Measurements from ENCODE around the gene CHMP1A. TPM values are rescaled to one million over a fixed set of nuclear protein-coding genes. Genes with fewer than 3 reads are reported as not detected.
"Not testable (repeated sequence)": the region's sequence is repeated elsewhere in the genome, so short reads cannot be mapped to it uniquely, and the experiment has no call there.

The CHMP1A gene
- 42.9 TPM for polyA plus RNA-seq (2013, experiment 1 of 2)
- 41.2 TPM for polyA plus RNA-seq (2013, experiment 2 of 2)

- Histone ChIP-seq H3K9ac (ENCODE audit: low read depth, low read length) (peak within 1 kb of the TSS; percentile 89), H3K27ac (ENCODE audit: low read depth, low read length) (peak within 1 kb of the TSS; percentile 62; the same call in 1 of the 2 replicates), H3K9me3 (ENCODE audit: insufficient read depth, low read depth, low read length) (no peaks in the 10 kb centered on the region), H3K27me3 (ENCODE audit: insufficient read depth, low read length) (no peaks in the 10 kb centered on the region), H3K4me3 (ENCODE audit: low read length) (peak within 1 kb of the TSS; percentile 95), H3K4me1 (ENCODE audit: insufficient read depth, low read length) (no peaks in the 10 kb centered on the region), H3K36me3 (ENCODE audit: insufficient read depth, low read length) (peaks cover 32% of the 10 kb centered on the region)
- WGBS = under 1% methylated on average over 99 of the region's 99 CpGs
Measured at GRCh38 chr16:89657442-89658220, at the start of gene CHMP1A, which contains the start of gene SPATA33. TSS of gene CHMP1A (minus strand) at chr16:89657708. CDS start at chr16:89657588, 120 bp downstream. TSS of gene SPATA33 (plus strand) at chr16:89657836. CDS start at chr16:89657912, 76 bp downstream.

GRCh38 chr16:89706518-89707260, 49.2 kb upstream of the CHMP1A start:
- no peaks in the 10 kb centered on the region for H3K9me3 ChIP-seq (ENCODE audit: insufficient read depth, low read depth, low read length)
- peaks cover 3% of the 10 kb centered on the region; the same call in 1 of the 2 replicates for H3K27me3 ChIP-seq (ENCODE audit: insufficient read depth, low read length)
- H3K36me3 ChIP-seq (ENCODE audit: insufficient read depth, low read length) = no peaks in the 10 kb centered on the region
- no peak overlapping the region for H3K27ac ChIP-seq (ENCODE audit: low read depth, low read length)
- H3K9ac ChIP-seq (ENCODE audit: low read depth, low read length) = no peak overlapping the region; the same call in 1 of the 2 replicates
- H3K4me3 ChIP-seq (ENCODE audit: low read length) = no peak overlapping the region
- 93% methylated on average over 14 of the region's 14 CpGs for WGBS
- peaks cover 7% of the 10 kb centered on the region; the same call in 1 of the 2 replicates for H3K4me1 ChIP-seq (ENCODE audit: insufficient read depth, low read length)

- H3K9ac ChIP-seq (ENCODE audit: low read depth, low read length) = no peak overlapping the region
- no peak overlapping the region for H3K27ac ChIP-seq (ENCODE audit: low read depth, low read length)
- no peak overlapping the region for H3K4me3 ChIP-seq (ENCODE audit: low read length)
- H3K36me3 ChIP-seq (ENCODE audit: insufficient read depth, low read length) = no peaks in the 10 kb centered on the region
- H3K4me1 ChIP-seq (ENCODE audit: insufficient read depth, low read length) = peaks cover 10% of the 10 kb centered on the region; the same call in 1 of the 2 replicates
- no peaks in the 10 kb centered on the region for H3K9me3 ChIP-seq (ENCODE audit: insufficient read depth, low read depth, low read length)
- H3K27me3 ChIP-seq (ENCODE audit: insufficient read depth, low read length) = peaks cover 3% of the 10 kb centered on the region; the same call in 1 of the 2 replicates
- WGBS = 94% methylated on average over 14 of the region's 15 CpGs
Measured at GRCh38 chr16:89705006-89705405, 47.5 kb upstream of the CHMP1A start.

- H3K36me3 ChIP-seq (ENCODE audit: insufficient read depth, low read length) = 0 out of 2 replicates have a peak, but pooled peaks cover under 1% of the 10 kb centered on the region
- 89% methylated on average over 13 of the region's 13 CpGs for WGBS
Measured at GRCh38 chr16:89704281-89704680, 46.8 kb upstream of the CHMP1A start.

GRCh38 chr16:89701425-89702406, 44.2 kb upstream of the CHMP1A start, which contains the start of gene SPATA2L:
TSS of gene SPATA2L (minus strand) at chr16:89701705. CDS start at chr16:89701232, 473 bp downstream.
- H3K27ac ChIP-seq (ENCODE audit: low read depth, low read length) = peak within 1 kb of the TSS; percentile 74; the same call in 1 of the 2 replicates
- H3K4me3 ChIP-seq (ENCODE audit: low read length) = peak within 1 kb of the TSS; percentile 87
- WGBS = under 1% methylated on average over 97 of the region's 97 CpGs
- peaks cover 3% of the 10 kb centered on the region; the same call in 1 of the 2 replicates for H3K27me3 ChIP-seq (ENCODE audit: insufficient read depth, low read length)
- H3K9me3 ChIP-seq (ENCODE audit: insufficient read depth, low read depth, low read length) = no peaks in the 10 kb centered on the region
- peak within 1 kb of the TSS; percentile 54 for H3K9ac ChIP-seq (ENCODE audit: low read depth, low read length)
- H3K4me1 ChIP-seq (ENCODE audit: insufficient read depth, low read length) = peaks cover 6% of the 10 kb centered on the region; the same call in 1 of the 2 replicates
- H3K36me3 ChIP-seq (ENCODE audit: insufficient read depth, low read length) = peaks cover 15% of the 10 kb centered on the region; the same call in 1 of the 2 replicates

More at GRCh38 chr16:89704281-89704680, 46.8 kb upstream of the CHMP1A start:
- no peak overlapping the region for H3K27ac ChIP-seq (ENCODE audit: low read depth, low read length)
- H3K27me3 ChIP-seq (ENCODE audit: insufficient read depth, low read length) = peaks cover 3% of the 10 kb centered on the region; the same call in 1 of the 2 replicates
- H3K4me3 ChIP-seq (ENCODE audit: low read length) = no peak overlapping the region
- H3K4me1 ChIP-seq (ENCODE audit: insufficient read depth, low read length) = peaks cover 10% of the 10 kb centered on the region; the same call in 1 of the 2 replicates
- H3K9me3 ChIP-seq (ENCODE audit: insufficient read depth, low read depth, low read length) = no peaks in the 10 kb centered on the region
- no peak overlapping the region for H3K9ac ChIP-seq (ENCODE audit: low read depth, low read length)

- Histone ChIP-seq H3K4me1 (ENCODE audit: insufficient read depth, low read length) (peaks cover 6% of the 10 kb centered on the region; the same call in 1 of the 2 replicates), H3K4me3 (ENCODE audit: low read length) (peak overlapping the region; percentile 87), H3K9ac (ENCODE audit: low read depth, low read length) (peak overlapping the region; percentile 54), H3K9me3 (ENCODE audit: insufficient read depth, low read depth, low read length) (no peaks in the 10 kb centered on the region), H3K27ac (ENCODE audit: low read depth, low read length) (peak overlapping the region; percentile 74; the same call in 1 of the 2 replicates), H3K27me3 (ENCODE audit: insufficient read depth, low read length) (peaks cover 3% of the 10 kb centered on the region; the same call in 1 of the 2 replicates), H3K36me3 (ENCODE audit: insufficient read depth, low read length) (peaks cover 19% of the 10 kb centered on the region; the same call in 1 of the 2 replicates)
- WGBS = 3% methylated on average over 78 of the region's 78 CpGs
Measured at GRCh38 chr16:89700649-89701424, 43.3 kb upstream of the CHMP1A start.

- WGBS = 1% methylated on average over 30 of the region's 30 CpGs
Measured at GRCh38 chr16:89700100-89700648, 42.7 kb upstream of the CHMP1A start.

GRCh38 chr16:89699629-89700099, 42.2 kb upstream of the CHMP1A start:
- not testable (repeated sequence) for H3K27me3 ChIP-seq (ENCODE audit: insufficient read depth, low read length); H3K9me3 ChIP-seq (ENCODE audit: insufficient read depth, low read depth, low read length); H3K4me1 ChIP-seq (ENCODE audit: insufficient read depth, low read length)
- peak overlapping the region; percentile 39; the same call in 1 of the 2 replicates for H3K9ac ChIP-seq (ENCODE audit: low read depth, low read length)
- H3K36me3 ChIP-seq (ENCODE audit: insufficient read depth, low read length) = peaks cover 28% of the 10 kb centered on the region; the same call in 1 of the 2 replicates
- H3K4me3 ChIP-seq (ENCODE audit: low read length) = peak overlapping the region; percentile 42
- 71% methylated on average over 18 of the region's 18 CpGs for WGBS
- H3K27ac ChIP-seq (ENCODE audit: low read depth, low read length) = peak overlapping the region; percentile 77; the same call in 1 of the 2 replicates

More at GRCh38 chr16:89700100-89700648, 42.7 kb upstream of the CHMP1A start:
- Histone ChIP-seq H3K9ac (ENCODE audit: low read depth, low read length) (peak overlapping the region; percentile 54), H3K27ac (ENCODE audit: low read depth, low read length) (peak overlapping the region; percentile 77; the same call in 1 of the 2 replicates), H3K36me3 (ENCODE audit: insufficient read depth, low read length) (peaks cover 25% of the 10 kb centered on the region; the same call in 1 of the 2 replicates), H3K27me3 (ENCODE audit: insufficient read depth, low read length) (peaks cover 3% of the 10 kb centered on the region; the same call in 1 of the 2 replicates), H3K4me1 (ENCODE audit: insufficient read depth, low read length) (peaks cover 6% of the 10 kb centered on the region; the same call in 1 of the 2 replicates), H3K9me3 (ENCODE audit: insufficient read depth, low read depth, low read length) (no peaks in the 10 kb centered on the region), H3K4me3 (ENCODE audit: low read length) (peak overlapping the region; percentile 87)

- peaks cover 35% of the 10 kb centered on the region for H3K36me3 ChIP-seq (ENCODE audit: insufficient read depth, low read length)
- WGBS = 98% methylated on average over 14 of the region's 14 CpGs
- H3K27me3 ChIP-seq (ENCODE audit: insufficient read depth, low read length); H3K9ac ChIP-seq (ENCODE audit: low read depth, low read length); H3K4me1 ChIP-seq (ENCODE audit: insufficient read depth, low read length); H3K9me3 ChIP-seq (ENCODE audit: insufficient read depth, low read depth, low read length); H3K27ac ChIP-seq (ENCODE audit: low read depth, low read length); H3K4me3 ChIP-seq (ENCODE audit: low read length): not testable (repeated sequence)
Measured at GRCh38 chr16:89698717-89699116, 41.2 kb upstream of the CHMP1A start.
